Colonic mucosa (tissue), 4 donors: Measurements from ENCODE around the gene TCF4. TPM values are rescaled to one million over a fixed set of nuclear protein-coding genes. Genes with fewer than 3 reads are reported as not detected.

Experiments
- DNase-seq: peaks from one replicate; pipeline ENCODE4 v3.0.0-alpha.2; 2020
- H3K27ac ChIP-seq: fragments of 200-600 bp; one replicate; pipeline ENCODE4 v1.8.0; 2021
- H3K27me3 ChIP-seq: fragments of 200-600 bp; one replicate; pipeline ENCODE4 v1.8.0; 2021
- H3K36me3 ChIP-seq: fragments of 200-600 bp; one replicate; pipeline ENCODE4 v1.8.0; 2021
- H3K4me1 ChIP-seq: fragments of 200-600 bp; one replicate; pipeline ENCODE4 v1.8.0; 2021; ENCODE audit warnings: mild to moderate bottlenecking
- H3K4me3 ChIP-seq: fragments of 200-600 bp; one replicate; pipeline ENCODE4 v1.8.0; 2021
- H3K9ac ChIP-seq, 2 donors: one replicate each; pipeline ENCODE4 v1.7.0; 2013; ENCODE audit warnings: control low read depth in 2 of 2, low read depth in 2 of 2, low read length in 2 of 2
- H3K9me3 ChIP-seq: fragments of 200-600 bp; one replicate; pipeline ENCODE4 v1.8.0; 2021
- intact Hi-C: fragments of 100-400 bp; cut with DNase I; formaldehyde crosslinking; loops from one replicate; pipeline ENCODE4 v1.14.1; 2022
- total RNA-seq, 2 donors: library from RNA; stranded (reverse); fragmentation: NEBNext Ultra II Directional in 1 of 2; extraction: Animal tissue kit (Norgen Biotek cat#: 25700) in 1 of 2; gene quantifications; one replicate each; pipeline ENCODE4 v1.2.1, GENCODE V29; 2021
- TF ChIP-seq, protein P1 (sequence below): fragments of 200-600 bp; IDR thresholded peaks from one replicate; pipeline ENCODE4 v1.8.0; 2022; ENCODE audit warnings: antibody characterized with exemption, mild to moderate bottlenecking
- donor health status: healthy.
- donor health status: DM: no; HTN: no; CAD: no.
- donor health status: DM: no; HTN: no; CAD: no.

The TCF4 gene
- total RNA-seq, 2 donors from 2014 or later: 9.8 to 29.0 TPM

DNA sequence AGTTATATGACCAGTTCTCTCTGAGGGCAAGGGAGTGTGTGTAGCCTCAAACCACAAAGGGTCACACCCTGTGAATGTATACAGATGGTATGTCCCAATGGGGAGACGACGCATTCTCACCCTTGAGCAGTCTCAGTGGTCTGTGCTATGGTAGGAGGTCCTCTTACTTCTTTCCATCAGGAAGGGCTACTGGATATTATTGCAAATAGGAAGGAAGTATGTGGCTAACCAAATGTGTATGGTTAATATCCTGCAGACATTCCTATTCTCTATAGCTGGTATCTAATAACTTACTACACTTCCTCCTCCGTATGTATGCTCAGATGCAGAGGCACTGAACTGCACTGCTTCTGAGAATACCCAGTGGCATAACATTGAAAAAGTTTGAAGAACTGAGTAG is 322.0 kb downstream of the TCF4 start:
- Histone ChIP-seq H3K27me3 (no peaks in the 10 kb centered on the region), H3K9ac (no peak overlapping the region), H3K4me1 (no peaks in the 10 kb centered on the region), H3K27ac (no peak overlapping the region), H3K4me3 (no peak overlapping the region), H3K36me3 (no peaks in the 10 kb centered on the region), H3K9me3 (no peaks in the 10 kb centered on the region)
- no peak for DNase-seq
- intact Hi-C loops: no loop called here
- TF ChIP-seq, protein P1, sequence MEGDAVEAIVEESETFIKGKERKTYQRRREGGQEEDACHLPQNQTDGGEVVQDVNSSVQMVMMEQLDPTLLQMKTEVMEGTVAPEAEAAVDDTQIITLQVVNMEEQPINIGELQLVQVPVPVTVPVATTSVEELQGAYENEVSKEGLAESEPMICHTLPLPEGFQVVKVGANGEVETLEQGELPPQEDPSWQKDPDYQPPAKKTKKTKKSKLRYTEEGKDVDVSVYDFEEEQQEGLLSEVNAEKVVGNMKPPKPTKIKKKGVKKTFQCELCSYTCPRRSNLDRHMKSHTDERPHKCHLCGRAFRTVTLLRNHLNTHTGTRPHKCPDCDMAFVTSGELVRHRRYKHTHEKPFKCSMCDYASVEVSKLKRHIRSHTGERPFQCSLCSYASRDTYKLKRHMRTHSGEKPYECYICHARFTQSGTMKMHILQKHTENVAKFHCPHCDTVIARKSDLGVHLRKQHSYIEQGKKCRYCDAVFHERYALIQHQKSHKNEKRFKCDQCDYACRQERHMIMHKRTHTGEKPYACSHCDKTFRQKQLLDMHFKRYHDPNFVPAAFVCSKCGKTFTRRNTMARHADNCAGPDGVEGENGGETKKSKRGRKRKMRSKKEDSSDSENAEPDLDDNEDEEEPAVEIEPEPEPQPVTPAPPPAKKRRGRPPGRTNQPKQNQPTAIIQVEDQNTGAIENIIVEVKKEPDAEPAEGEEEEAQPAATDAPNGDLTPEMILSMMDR: no peak

DNA sequence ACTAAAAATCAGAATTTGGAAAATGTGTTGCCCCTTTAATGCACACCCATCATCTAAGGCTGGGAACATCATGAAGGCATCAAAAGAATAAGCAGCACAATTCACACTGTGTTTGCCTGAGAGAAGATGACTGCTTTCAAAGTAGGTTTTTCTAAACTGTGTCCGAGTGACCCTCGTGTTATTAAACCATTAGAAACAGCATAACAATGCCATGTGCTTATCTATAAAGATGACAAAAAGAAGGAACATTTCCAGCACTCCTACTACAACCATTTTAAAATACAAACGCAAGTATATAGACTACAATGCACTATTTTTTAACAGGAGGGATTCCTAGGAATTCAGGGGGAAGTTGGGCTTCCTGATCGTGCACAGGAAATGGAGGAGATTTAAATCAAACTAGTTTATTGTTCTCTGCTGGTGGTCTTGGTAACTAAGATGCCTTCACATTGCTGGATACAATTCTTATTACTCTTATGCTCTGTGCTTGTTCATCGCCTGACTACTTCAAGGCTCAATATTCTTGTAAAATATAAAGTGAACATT is 322.8 kb downstream of the TCF4 start:
- Histone ChIP-seq H3K4me3 (no peak overlapping the region), H3K4me1 (no peaks in the 10 kb centered on the region), H3K36me3 (no peaks in the 10 kb centered on the region), H3K27ac (no peak overlapping the region), H3K9ac (no peak overlapping the region), H3K9me3 (no peaks in the 10 kb centered on the region), H3K27me3 (no peaks in the 10 kb centered on the region)
- DNase-seq: no peak
- TF ChIP-seq, protein P1: no peak
- intact Hi-C loops: no loop called here

DNA sequence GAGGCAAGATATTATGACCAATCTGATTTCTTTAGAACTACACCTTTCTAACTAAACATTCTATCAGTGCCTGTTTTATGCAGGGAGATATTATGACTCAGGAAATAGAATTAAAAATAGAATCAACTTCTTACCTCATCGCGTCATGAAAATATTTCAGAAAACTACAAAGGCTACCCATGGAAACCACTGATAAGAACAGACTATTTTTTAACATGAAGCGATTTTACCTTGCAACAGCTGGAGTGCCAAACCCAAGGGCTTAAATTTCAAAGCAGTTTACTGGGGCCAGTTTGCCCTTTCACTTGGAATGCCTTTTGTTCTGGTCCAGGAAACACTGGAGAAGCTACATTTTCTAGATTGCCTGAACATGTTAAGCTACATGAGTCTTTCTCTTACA is 323.9 kb downstream of the TCF4 start:
- Histone ChIP-seq H3K36me3 (no peaks in the 10 kb centered on the region), H3K27ac (no peak overlapping the region)
- no peak for DNase-seq

DNA sequence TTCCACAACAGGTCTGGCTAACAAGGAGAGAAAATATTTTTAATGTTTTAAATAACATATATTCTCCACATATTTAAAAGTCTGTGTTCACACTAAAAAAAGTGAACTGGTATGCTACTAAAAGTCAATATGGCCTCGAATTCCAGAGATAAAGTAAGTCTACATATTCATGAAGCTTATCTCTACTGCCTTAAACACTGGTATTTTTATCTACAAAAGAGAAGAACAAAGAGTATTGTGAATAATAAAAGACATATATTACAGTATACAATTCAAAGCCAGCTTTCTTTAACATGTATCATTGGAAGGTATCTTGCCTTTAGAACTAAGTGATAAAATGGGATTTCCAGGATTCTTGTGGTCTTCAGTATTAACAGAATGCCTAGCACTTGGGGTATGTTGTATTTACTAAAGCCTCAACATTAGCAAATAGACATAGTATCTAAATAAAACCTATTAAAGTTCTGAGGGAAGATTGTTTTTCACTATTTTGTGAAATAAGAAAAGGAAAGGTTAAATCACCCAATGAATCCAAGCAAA is 325.9 kb downstream of the TCF4 start:
- Histone ChIP-seq H3K9me3 (no peaks in the 10 kb centered on the region), H3K4me1 (no peaks in the 10 kb centered on the region)
- intact Hi-C loops: no loop called here

More for the DNA sequence above, 323.9 kb downstream of the TCF4 start:
- intact Hi-C loops: no loop called here
- TF ChIP-seq, protein P1: no peak
- Histone ChIP-seq H3K4me1 (no peaks in the 10 kb centered on the region), H3K4me3 (no peak overlapping the region), H3K27me3 (no peaks in the 10 kb centered on the region), H3K9me3 (no peaks in the 10 kb centered on the region), H3K9ac (no peak overlapping the region)

DNA sequence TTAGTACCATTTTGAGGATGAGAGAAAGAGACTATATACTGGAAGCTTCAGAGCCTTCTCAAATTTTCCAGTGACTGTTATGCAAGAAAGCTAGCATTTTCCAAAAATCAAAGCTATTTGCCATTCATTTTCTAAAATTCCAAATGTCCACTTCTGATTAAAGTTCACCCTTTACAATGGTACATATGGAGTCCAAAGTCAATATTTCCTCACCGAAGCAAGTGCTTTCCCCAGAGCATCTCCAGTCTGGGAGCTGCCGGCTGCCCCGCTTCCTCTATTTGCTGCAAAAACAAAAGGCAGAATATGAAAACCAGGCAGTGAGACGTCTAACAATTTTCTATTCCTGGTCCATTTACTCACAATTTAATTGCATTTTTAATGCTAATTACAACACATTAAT is 326.7 kb downstream of the TCF4 start:
- H3K4me3 ChIP-seq: no peak overlapping the region
- no peaks in the 10 kb centered on the region for H3K36me3 ChIP-seq

More for the DNA sequence above, 325.9 kb downstream of the TCF4 start:
- Histone ChIP-seq H3K4me3 (no peak overlapping the region), H3K9ac (no peak overlapping the region), H3K27me3 (no peaks in the 10 kb centered on the region), H3K27ac (no peak overlapping the region), H3K36me3 (no peaks in the 10 kb centered on the region)
- TF ChIP-seq, protein P1: no peak
- DNase-seq: no peak

More for the DNA sequence above, 326.7 kb downstream of the TCF4 start:
- intact Hi-C loops: no loop called here
- no peak overlapping the region for H3K9ac ChIP-seq
- TF ChIP-seq, protein P1: no peak
- no peak overlapping the region for H3K27ac ChIP-seq
- H3K27me3 ChIP-seq: no peaks in the 10 kb centered on the region
- H3K4me1 ChIP-seq: no peaks in the 10 kb centered on the region
- H3K9me3 ChIP-seq: no peaks in the 10 kb centered on the region
- DNase-seq: no peak
